CD4-positive, alpha-beta T cell treated with Interleukin-15 for 4 hours (primary cell): ENCODE results near the gene TRIM65.
"Not testable (repeated sequence)": the region's sequence is repeated elsewhere in the genome, so short reads cannot be mapped to it uniquely, and the experiment has no call there.

Experiments used
- DNase-seq: peaks from one replicate; pipeline ENCODE4 v3.0.0-alpha.2; 2020; ENCODE audit warnings: low spot score

The TRIM65 gene

DNA sequence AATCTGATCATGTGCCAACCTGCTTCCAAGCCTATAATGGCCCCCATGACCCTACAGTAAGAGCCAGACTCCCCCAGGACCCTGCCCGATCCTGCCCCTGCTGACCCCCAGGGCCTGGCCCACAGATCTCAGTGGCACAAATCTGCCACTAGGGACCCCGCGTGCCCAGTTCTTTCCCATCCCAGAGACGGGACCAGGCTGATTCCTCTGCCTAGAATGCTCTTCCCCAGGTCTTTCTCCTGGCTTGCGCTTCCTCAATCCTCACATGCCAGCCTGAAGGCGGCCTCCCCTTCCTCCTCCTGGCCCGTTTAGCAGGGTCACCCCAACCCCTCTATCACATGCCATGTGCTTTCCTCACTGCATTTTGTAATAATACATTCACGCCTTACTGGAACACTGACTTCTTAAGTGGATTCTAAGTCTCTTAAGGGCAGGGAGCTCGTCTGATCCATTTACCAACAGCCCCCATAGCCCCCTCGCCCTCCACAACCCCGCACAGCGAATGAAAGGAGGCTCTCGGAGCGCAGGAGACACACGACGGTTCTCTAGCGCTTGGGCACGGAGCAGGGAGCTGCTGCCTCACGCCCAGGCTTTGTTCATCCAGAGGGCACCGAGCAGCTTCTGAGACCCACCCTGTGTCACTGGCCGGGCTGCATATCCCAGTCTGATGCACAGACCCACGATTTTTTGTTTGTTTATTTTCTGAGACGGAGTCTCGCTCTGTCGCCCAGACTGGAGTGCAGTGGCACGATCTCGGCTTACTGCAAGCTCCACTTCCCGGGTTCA is 1.2 kb downstream of the TRIM65 start:
- DNase-seq, result no peak

GRCh38 chr17:75894049-75894733 is 2.6 kb downstream of the TRIM65 start:
- no peak for DNase-seq

GRCh38 chr17:75893305-75894048 is 3.3 kb downstream of the TRIM65 start:
- DNase-seq, result no peak

DNA sequence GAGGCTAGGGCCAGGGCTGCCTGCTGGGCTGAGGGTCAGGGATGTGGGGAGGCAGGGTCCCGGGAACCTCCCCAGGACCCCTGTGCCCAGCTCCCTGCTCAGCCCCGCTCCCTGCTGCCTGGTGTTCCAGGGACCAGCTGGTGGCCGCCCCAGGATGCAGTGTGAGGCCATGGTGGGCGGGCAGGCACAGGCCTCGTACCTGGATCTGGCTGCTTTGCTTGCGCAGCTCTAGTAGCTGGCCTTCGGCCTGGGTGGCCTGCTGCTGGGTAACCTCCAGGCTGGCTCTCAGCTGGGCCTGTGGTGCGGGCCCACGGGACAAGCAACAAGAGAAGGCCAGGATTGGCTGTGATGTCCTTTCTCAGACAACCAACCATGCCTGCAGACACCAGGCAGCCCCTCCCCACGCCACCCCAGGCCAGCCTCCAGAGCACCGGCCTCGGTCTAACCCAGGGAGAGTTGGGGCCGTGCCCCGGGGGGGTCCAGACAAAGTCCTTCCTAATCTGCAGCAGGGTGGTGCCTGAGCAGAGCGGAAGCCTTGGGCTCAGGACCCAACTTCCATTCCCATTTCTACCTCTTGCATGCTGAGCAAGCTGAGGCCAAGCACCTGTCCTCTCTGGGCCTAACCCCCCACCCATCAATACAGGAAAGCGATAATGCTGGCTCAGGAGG is 4.1 kb downstream of the TRIM65 start:
- DNase-seq, result no peak

DNA sequence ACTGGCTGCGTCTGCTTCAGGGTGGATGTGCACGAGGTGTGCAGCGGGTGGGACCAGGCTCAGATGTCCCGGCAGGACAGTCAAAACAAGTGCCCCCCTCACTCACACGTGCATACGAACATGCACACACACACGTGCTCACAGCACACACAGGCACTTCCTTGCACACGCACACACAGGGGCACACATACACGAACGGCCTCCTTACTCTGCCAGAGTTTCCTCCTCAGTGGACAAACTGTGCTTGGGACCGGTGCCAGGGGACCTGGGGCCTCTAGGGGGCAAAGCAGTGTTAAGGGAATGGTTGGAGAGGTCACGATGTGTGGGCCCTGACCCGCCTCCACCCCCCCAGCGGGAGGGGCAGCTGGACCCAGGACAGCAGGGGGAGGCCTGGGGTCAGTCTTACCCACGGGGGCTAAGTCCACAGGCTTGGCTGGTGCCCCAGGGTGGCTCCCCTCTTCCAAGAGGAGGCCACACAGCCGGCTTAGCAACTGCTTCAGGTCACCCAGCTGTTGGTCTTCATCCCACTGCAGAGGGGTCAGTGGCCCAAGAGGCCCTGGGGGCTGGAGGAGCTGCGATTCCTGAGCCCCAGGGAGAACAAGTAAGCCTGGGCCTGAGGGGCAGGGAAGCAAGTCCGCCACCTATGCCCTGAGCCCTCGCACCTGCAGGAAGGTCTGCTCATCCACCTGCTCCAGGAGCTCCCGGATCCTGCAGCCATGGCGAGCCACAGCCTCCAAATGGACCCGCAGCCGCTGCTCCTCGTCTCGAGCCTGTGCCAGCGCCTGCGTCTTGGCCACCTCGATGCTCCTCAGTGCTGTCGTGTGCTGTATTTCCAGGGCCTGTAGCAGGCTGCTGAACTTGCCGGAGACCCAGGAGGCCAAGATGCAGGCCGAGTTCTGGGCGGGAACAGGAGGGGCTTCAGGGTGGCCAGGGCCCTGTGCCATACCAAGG is 4.9 kb downstream of the TRIM65 start:
- DNase-seq, result no peak

- no peak for DNase-seq
These were observed 5.6 kb downstream of the TRIM65 start for GRCh38 chr17:75891022-75891604.

GRCh38 chr17:75889454-75889853 is 7.3 kb downstream of the TRIM65 start:
- DNase-seq, result no peak

GRCh38 chr17:75888484-75888883 is 8.3 kb downstream of the TRIM65 start:
- DNase-seq, result no peak

- not testable (repeated sequence) for DNase-seq
These were observed 10.9 kb downstream of the TRIM65 start for GRCh38 chr17:75885860-75886259.

DNA sequence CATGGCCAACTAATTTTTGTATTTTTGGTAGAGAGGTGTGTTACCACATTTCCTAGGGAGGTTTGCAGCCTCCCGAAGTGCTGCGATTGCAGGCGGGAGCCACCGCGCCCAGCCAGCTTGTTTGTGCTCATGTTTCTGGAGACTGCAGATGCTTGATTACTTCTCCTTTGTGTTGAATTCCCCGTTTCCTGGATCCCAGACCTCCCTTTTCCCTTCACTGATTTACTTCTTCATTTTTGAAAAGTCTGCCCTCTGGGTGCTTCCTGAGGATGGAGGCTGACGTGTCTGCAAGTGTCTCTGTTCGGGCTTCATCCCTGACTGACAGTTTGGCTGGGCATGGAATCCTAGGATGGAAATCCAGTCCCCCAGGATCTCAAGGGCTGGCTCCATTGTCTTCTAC is 11.3 kb downstream of the TRIM65 start:
- no peak for DNase-seq

DNA sequence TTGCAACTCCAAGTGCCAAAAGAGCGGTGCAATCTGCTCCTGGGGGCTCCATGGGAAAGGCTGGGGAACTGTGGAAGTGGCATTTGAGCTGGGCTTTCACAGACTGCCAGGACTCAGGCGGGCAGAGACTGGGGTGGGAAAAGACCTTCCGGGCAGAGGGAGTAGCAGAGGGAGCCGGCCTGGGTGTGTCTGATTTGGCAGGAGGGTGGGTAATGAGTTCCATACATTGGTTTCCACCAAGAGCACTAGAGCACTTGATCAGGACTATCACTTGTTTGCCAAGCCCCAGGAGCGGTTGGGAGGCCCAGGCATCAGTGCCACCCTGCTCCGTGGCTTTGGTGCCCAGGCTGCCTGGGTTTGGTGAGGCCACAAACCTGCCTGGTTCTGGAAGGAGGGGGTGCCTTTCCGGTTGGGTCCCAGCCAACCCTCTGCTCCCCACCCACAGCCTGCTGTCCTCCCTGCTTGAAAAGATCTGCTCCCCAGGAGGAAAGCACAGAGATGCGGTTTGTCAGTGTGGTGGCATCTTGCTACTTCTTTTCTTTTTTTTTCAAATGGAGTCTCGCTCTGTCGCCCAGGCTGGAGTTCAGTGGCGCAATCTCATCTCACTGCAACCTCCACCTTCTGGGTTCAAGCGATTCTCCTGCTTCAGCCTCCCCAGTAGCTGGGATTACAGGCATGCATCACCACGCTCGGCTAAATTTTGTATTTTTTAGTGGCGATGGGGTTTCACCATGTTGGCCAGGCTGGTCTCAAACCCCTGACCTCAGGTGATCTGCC is 14.9 kb downstream of the TRIM65 start:
- DNase-seq, result no peak

DNA sequence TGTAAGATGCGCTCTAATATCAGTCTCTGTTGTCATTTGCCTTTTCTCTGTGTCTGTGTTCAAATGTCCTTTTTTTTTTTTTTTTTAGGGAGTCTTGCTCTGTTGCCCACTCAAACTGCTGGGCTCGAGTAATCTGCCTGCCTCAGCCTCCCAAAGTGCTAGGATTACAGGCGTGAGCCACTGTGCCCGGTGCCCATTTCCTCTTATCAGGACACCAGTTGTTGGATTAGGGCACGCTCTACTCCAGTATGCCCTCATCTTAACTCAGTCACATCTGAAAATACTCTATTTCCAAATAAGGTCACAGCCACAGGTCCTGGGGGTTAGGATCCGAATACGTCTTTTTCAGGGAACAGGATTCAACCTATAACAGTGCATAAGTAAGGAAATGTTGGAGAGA is 16.5 kb downstream of the TRIM65 start:
- DNase-seq, result no peak

GRCh38 chr17:75878174-75878998 is 18.4 kb downstream of the TRIM65 start, which contains the start of gene TRIM47:
Gene TRIM47 (minus strand): TSS chr17:75878581. CDS start chr17:75878548, 33 bp downstream.
- no peak for DNase-seq

DNA sequence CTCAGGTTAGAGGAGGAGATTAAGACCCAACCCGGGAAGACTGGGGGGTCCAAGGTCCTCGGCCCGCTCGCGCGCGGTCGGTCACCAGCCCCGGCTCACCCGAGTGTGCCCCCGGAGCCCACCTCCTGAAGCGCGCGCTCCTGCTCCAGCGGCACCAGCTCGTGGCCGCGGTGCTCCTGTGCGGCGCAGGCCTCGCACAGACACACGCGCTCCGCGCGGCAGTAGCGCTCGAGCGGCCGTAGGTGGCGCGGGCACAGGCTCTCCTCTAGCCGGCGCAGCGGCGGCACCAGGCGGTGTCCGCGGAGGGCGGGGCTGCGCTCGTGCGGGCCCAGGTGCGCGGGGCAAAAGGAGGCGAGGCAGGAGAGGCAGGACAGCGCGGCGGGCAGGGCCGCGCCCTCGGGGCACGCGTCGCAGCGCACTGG is 19.0 kb downstream of the TRIM65 start:
- peak; percentile 72 for DNase-seq

GRCh38 chr17:75876938-75877751 is 19.6 kb downstream of the TRIM65 start:
- DNase-seq, result no peak

DNA sequence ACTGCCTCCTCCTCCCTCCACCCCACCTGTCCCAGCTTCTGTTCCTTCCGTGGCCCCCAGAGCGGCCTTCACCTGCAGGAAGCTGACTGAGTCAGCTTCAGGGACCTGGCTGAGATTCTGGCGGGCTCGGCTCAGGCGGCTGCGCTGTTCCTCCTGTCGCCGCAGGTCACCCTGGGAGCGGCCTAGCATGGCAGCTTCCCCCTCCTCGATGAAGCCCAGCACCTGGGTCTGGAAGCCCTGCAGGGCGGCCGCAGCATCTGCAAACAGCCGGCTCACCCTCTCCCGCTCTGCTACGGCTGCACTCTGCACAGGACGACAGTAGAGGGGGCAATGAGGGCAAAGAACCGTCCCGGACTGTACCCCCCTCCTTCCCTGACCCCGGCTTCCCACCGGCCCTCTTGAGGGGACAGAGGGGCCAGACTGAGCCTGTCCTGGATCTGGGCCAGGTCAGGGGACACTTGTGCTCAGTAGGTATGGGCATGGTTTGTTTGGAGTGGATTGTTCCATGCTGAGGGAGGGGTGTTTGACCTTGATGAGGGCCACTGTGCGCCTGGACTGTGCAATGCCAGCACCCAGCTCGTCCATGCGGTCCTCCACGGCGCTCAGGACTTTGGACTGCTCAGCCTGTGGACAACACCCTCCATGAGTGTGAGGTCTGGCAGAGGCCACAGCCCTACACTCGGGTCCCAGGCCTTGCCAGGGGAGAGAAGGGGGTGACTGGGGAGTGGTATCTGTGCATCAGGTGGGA is 20.4 kb downstream of the TRIM65 start:
- peak; percentile 86 for DNase-seq

- DNase-seq, result no peak
These were observed 20.9 kb downstream of the TRIM65 start for GRCh38 chr17:75875940-75876189.
